ENCODE results near the gene ZNF394.

DNA sequence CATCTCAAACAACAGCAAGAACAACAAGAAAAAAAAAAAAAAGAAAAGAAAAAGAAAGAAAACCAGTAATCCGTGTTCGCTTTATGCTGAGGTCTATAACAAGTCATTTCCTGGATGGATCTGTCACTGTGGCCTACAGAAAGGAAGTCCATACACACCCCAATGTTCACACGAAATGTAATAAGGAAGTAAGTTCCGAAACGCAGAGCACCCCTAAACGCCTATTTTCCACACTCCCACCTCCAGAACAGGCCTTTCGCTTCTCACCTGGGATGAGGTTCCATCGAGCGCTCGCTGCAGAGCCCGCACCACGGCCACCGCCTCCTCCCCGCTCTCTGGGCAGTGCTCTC, 735 bp downstream of the ZNF394 start:
- no peak for TF ChIP-seq EZH2 (optimal IDR thresholded peaks at IDR 0.05; ENCODE audit: low read depth, low read length)
- TF ChIP-seq, protein P1, sequence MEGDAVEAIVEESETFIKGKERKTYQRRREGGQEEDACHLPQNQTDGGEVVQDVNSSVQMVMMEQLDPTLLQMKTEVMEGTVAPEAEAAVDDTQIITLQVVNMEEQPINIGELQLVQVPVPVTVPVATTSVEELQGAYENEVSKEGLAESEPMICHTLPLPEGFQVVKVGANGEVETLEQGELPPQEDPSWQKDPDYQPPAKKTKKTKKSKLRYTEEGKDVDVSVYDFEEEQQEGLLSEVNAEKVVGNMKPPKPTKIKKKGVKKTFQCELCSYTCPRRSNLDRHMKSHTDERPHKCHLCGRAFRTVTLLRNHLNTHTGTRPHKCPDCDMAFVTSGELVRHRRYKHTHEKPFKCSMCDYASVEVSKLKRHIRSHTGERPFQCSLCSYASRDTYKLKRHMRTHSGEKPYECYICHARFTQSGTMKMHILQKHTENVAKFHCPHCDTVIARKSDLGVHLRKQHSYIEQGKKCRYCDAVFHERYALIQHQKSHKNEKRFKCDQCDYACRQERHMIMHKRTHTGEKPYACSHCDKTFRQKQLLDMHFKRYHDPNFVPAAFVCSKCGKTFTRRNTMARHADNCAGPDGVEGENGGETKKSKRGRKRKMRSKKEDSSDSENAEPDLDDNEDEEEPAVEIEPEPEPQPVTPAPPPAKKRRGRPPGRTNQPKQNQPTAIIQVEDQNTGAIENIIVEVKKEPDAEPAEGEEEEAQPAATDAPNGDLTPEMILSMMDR (IDR thresholded peaks at IDR 0.05; ENCODE audit: low read length) = no peak
- no peak for TF ChIP-seq EZH2phosphoT487 (IDR thresholded peaks at IDR 0.05; ENCODE audit: low read length)

Measured in MM.1S (cell line).